ENCODE data around the gene ADAMTS9.

DNA sequence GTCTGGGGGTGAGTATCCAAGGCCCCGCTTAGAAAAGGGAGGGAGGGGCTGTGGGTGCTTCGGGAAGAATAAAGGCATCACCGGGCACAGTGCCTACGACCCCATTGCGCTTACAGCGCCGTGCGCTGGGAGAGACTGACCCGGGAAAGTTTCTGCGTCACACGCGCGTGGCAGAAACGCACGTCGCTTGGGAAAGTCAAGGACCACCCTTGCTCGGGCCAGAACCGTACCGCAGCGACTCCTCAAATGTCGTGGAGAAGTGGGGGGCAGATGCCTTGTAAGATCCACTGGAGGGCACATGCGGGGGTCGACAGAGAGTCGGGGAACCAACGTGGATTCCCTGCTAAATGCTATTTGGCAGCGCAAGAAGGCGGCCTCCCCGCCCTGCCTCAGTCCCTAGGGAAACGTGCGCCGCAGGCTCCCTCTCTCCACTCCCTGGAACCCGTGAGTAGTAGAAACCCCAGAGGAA is 2.4 kb downstream of the ADAMTS9 start:
- TF ChIP-seq POLR2AphosphoS5 (IDR thresholded peaks at IDR 0.05; ENCODE audit: low read depth, low read length) (no peak), EHMT2 (IDR thresholded peaks at IDR 0.05; ENCODE audit: borderline replicate concordance, low read depth, low read length) (no peak), IKZF1 (IDR thresholded peaks at IDR 0.05) (no peak), KMT2A (CRISPR knock-in tag; IDR thresholded peaks at IDR 0.05) (no peak), CREM (IDR thresholded peaks at IDR 0.05) (no peak), CREM (CRISPR knock-in tag; IDR thresholded peaks at IDR 0.05) (no peak)
